CD14-positive monocyte (primary cell): Measurements from ENCODE around the gene GNAS. TPM values are rescaled to one million over a fixed set of nuclear protein-coding genes. Genes with fewer than 3 reads are reported as not detected.

ENCODE experiments used
- DNase-seq, 3 donors: peaks; one replicate each; pipeline ENCODE4 v3.0.0-alpha.2; 2011 to 2022
- H2AFZ ChIP-seq: 2 replicates; pipeline ENCODE4 v1.6.0; 2012; ENCODE audit warnings: mild to moderate bottlenecking, low read depth, low read length, inconsistent platforms; ENCODE audit not compliant: insufficient read depth, poor library complexity, severe bottlenecking
- H3K27ac ChIP-seq, 2 donors: 1 replicate in 1 of 2; 2 replicates in 1 of 2; pipeline ENCODE4 v1.5.1; 2012 to 2013; ENCODE audit warnings: low read length in 2 of 2, control low read depth in 1 of 2, inconsistent platforms in 1 of 2, low read depth in 1 of 2, mild to moderate bottlenecking in 1 of 2
- H3K27me3 ChIP-seq, 2 donors: one replicate each; pipeline versions ENCODE4 v1.6.0 to v1.6.1; 2011 to 2013; ENCODE audit warnings: low read length in 2 of 2; ENCODE audit not compliant: control insufficient read depth in 2 of 2, insufficient read depth in 2 of 2
- H3K36me3 ChIP-seq, 2 donors: replicated peaks in 1 of 2; 1 replicate in 1 of 2; 2 replicates in 1 of 2; pipeline versions ENCODE4 v1.5.1 to v1.6.1; 2012 to 2013; ENCODE audit warnings: low read length in 2 of 2, control low read depth in 1 of 2, inconsistent platforms in 1 of 2, mild to moderate bottlenecking in 1 of 2; ENCODE audit not compliant: insufficient read depth in 2 of 2, control insufficient read depth in 1 of 2
- H3K4me1 ChIP-seq, 2 donors: 1 replicate in 1 of 2; 2 replicates in 1 of 2; pipeline versions ENCODE4 v1.5.1 to v1.6.1; 2012 to 2013; ENCODE audit warnings: low read length in 2 of 2, control low read depth in 1 of 2, inconsistent platforms in 1 of 2, mild to moderate bottlenecking in 1 of 2, moderate library complexity in 1 of 2; ENCODE audit not compliant: insufficient read depth in 2 of 2, control insufficient read depth in 1 of 2
- H3K4me2 ChIP-seq: replicated peaks from 2 replicates; pipeline ENCODE3; 2012; ENCODE audit warnings: low read length, moderate library complexity, mild to moderate bottlenecking; ENCODE audit not compliant: poor library complexity, severe bottlenecking; ENCODE audit errors: extremely low read depth
- H3K4me3 ChIP-seq, 3 experiments: fragments of 200-600 bp in 1 of 3; sonication (generic) in 1 of 3; replicated peaks in 1 of 3; 1 replicate in 2 of 3; 2 replicates in 1 of 3; pipeline ENCODE4 v1.5.1; 2011 to 2013; ENCODE audit warnings: low read length in 3 of 3, mild to moderate bottlenecking in 3 of 3, control low read depth in 2 of 3, low read depth in 2 of 3, inconsistent platforms in 1 of 3, moderate library complexity in 1 of 3
- H3K79me2 ChIP-seq: 2 replicates; pipeline ENCODE4 v1.6.0; 2012; ENCODE audit warnings: mild to moderate bottlenecking, control low read depth, inconsistent platforms, low read length, moderate library complexity; ENCODE audit not compliant: insufficient read depth
- H3K9ac ChIP-seq: 2 replicates; pipeline ENCODE4 v1.6.0; 2017; ENCODE audit warnings: low read length, mild to moderate bottlenecking; ENCODE audit not compliant: insufficient read depth, poor library complexity, severe bottlenecking
- H3K9me3 ChIP-seq, 2 donors: replicated peaks in 1 of 2; 1 replicate in 1 of 2; 2 replicates in 1 of 2; pipeline versions ENCODE4 v1.5.1 to v1.6.1; 2012 to 2013; ENCODE audit warnings: low read length in 2 of 2, control low read depth in 1 of 2; ENCODE audit not compliant: control insufficient read depth in 1 of 2, insufficient read depth in 1 of 2
- H4K20me1 ChIP-seq: 2 replicates; pipeline ENCODE4 v1.6.0; 2012; ENCODE audit warnings: mild to moderate bottlenecking, low read length, control low read depth, moderate library complexity; ENCODE audit not compliant: insufficient read depth
- H3K27ac Mint-ChIP-seq, 7 donors: one replicate each; pipeline ENCODE4 v1.8.0; 2020; ENCODE audit warnings: mild to moderate bottlenecking in 7 of 7, mixed read lengths in 7 of 7, moderate library complexity in 6 of 7, inconsistent platforms in 2 of 7
- H3K27me3 Mint-ChIP-seq, 3 donors: one replicate each; pipeline ENCODE4 v1.8.0; 2021 to 2022; ENCODE audit warnings: low read depth in 3 of 3, mild to moderate bottlenecking in 3 of 3, mixed read lengths in 3 of 3, moderate library complexity in 3 of 3, inconsistent platforms in 1 of 3
- H3K36me3 Mint-ChIP-seq, 2 donors: one replicate each; pipeline ENCODE4 v1.8.0; 2020; ENCODE audit warnings: mixed read lengths in 2 of 2, inconsistent platforms in 1 of 2, mild to moderate bottlenecking in 1 of 2
- H3K4me1 Mint-ChIP-seq: one replicate; pipeline ENCODE4 v1.8.0; 2020; ENCODE audit warnings: mild to moderate bottlenecking, mixed read lengths
- H3K4me3 Mint-ChIP-seq, 2 donors: one replicate each; pipeline ENCODE4 v1.8.0; 2020; ENCODE audit warnings: mild to moderate bottlenecking in 2 of 2, mixed read lengths in 2 of 2, moderate library complexity in 1 of 2
- H3K9me3 Mint-ChIP-seq, 7 donors: one replicate each; pipeline ENCODE4 v1.8.0; 2020 to 2022; ENCODE audit warnings: mixed read lengths in 7 of 7, mild to moderate bottlenecking in 6 of 7, moderate library complexity in 6 of 7, inconsistent platforms in 2 of 7
- WGBS: methylation state at CpG from one replicate; pipeline ENCODE4 v1.1.5; 2013; ENCODE audit warnings: missing lambda C conversion rate; ENCODE audit not compliant: insufficient coverage; 5-methylcytosine and 5-hydroxymethylcytosine counted together
- intact Hi-C, 2 donors: fragments of 100-400 bp; cut with micrococcal nuclease; formaldehyde crosslinking; loops; one replicate each; pipeline versions ENCODE4 v1.15.0 to v1.15.1; 2023
- polyA plus RNA-seq, 3 donors: library from polyadenylated mRNA; depleted of rRNA in 1 of 3; unstranded in 2 of 3; stranded (reverse) in 1 of 3; fragments of 300-500 nt in 2 of 3; fragments of >200 nt in 1 of 3; fragmentation: Illumina TruSeq in 2 of 3; gene quantifications; 1 replicate in 2 of 3; 2 replicates in 1 of 3; pipeline ENCODE4 v1.2.3, GENCODE V29; 2012 to 2021
- TF ChIP-seq, protein P1 (sequence below): fragments of 200-600 bp; IDR thresholded peaks from one replicate; pipeline ENCODE4 v1.8.0; 2022; ENCODE audit warnings: antibody characterized with exemption, mild to moderate bottlenecking

Gene GNAS
- polyA plus RNA-seq, 3 donors: 109 to 1,105 (median 124) TPM

DNA sequence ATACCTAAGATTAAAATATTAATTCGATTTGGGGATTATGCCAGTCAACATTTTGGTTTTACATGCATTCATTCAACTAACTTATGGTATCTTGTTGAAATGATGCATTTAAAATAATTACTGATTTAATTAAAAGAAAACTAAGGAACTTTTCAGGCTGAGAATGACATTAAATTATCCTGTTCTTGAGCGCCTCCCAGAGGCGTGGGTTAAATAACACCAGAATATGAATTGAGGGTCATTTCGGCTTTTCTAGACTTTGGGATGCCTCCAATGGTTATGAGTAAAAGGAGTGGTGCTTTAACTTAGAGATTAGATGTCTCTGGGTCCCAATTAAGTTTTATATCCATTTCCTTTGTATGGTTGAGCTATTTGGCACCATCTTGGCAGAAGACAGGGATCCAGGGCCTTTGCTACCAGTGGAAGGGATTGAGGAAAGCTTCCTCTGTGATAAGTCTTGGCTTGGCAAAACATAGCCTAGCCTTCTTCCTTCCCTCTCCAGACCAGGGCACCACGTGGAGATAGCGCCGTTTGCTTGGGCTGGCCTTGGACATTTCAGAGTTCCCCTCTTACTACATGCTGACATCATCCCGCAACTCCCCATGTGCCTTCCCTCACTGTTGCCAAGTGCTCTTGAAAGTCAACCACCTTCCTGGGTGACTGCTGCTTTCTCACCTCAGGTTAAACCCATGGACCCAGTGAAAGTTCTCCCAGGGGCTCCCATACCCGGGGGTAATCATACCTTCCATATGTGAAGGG is 28.7 kb downstream of the GNAS start:
- 75% methylated on average over 7 of the region's 9 CpGs for WGBS
- H3K4me3 ChIP-seq: no peak overlapping the region
- Mint-ChIP-seq H3K36me3 (no peaks in the 10 kb centered on the region), H3K9me3 (no peaks in the 10 kb centered on the region), H3K27me3 (peaks cover under 1 to 8% (median 6%) of the 10 kb centered on the region in 3 donors), H3K27ac (no peak overlapping the region), H3K4me1 (peaks cover 4% of the 10 kb centered on the region), H3K4me3 (no peak overlapping the region)
- no peak overlapping the region for H2AFZ ChIP-seq
- peak in 1 of 3 donors; percentile 15 for DNase-seq
- TF ChIP-seq, protein P1, sequence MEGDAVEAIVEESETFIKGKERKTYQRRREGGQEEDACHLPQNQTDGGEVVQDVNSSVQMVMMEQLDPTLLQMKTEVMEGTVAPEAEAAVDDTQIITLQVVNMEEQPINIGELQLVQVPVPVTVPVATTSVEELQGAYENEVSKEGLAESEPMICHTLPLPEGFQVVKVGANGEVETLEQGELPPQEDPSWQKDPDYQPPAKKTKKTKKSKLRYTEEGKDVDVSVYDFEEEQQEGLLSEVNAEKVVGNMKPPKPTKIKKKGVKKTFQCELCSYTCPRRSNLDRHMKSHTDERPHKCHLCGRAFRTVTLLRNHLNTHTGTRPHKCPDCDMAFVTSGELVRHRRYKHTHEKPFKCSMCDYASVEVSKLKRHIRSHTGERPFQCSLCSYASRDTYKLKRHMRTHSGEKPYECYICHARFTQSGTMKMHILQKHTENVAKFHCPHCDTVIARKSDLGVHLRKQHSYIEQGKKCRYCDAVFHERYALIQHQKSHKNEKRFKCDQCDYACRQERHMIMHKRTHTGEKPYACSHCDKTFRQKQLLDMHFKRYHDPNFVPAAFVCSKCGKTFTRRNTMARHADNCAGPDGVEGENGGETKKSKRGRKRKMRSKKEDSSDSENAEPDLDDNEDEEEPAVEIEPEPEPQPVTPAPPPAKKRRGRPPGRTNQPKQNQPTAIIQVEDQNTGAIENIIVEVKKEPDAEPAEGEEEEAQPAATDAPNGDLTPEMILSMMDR: peak; percentile 49
- H3K9me3 ChIP-seq: no peaks in the 10 kb centered on the region
- H3K9ac ChIP-seq: no peak overlapping the region
- H3K27me3 ChIP-seq: peaks cover 0 to 3% of the 10 kb centered on the region in 2 donors
- no peaks in the 10 kb centered on the region for H3K79me2 ChIP-seq
- H4K20me1 ChIP-seq: no peaks in the 10 kb centered on the region
- no peaks in the 10 kb centered on the region for H3K36me3 ChIP-seq
- H3K27ac ChIP-seq: no peak overlapping the region
- intact Hi-C loops: loop anchor here in 1 of 2 donors (10.0 kb wide), 1 partner anchor 124 kb away; the partner anchor contains the start of gene CTSZ
- H3K4me2 ChIP-seq: no peak overlapping the region
- H3K4me1 ChIP-seq: no peaks in the 10 kb centered on the region

DNA sequence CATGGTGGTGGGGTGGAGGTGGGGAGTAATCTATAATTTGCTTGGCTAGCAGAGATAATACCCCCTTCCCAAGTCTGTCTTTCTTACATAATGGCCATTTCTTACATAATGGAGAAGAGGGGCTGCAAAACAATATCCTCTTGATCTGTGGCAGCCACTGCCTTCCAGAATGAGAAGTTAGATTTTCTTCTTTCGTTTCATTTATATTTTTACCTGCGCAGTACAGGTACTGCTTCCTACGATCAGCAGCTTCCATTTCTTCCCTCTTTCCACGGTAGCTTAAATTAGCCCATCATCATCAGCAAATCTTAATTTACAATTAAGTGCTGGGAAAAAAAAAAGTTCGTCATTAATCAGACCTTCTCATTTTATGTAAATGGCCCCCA is 30.2 kb downstream of the GNAS start:
- Mint-ChIP-seq H3K4me3 (no peak overlapping the region), H3K27ac (no peak overlapping the region), H3K27me3 (peaks cover 3 to 8% (median 3%) of the 10 kb centered on the region in 3 donors), H3K4me1 (peaks cover 4% of the 10 kb centered on the region), H3K9me3 (no peaks in the 10 kb centered on the region), H3K36me3 (no peaks in the 10 kb centered on the region)
- H3K79me2 ChIP-seq: no peaks in the 10 kb centered on the region
- no peak overlapping the region for H3K27ac ChIP-seq
- intact Hi-C loops: loop anchor here in 1 of 2 donors (10.0 kb wide), 1 partner anchor 122 kb away; the partner anchor contains the start of gene CTSZ
- H3K36me3 ChIP-seq: no peaks in the 10 kb centered on the region
- DNase-seq: no peak
- no peaks in the 10 kb centered on the region for H3K4me1 ChIP-seq
- WGBS: no CpG with 5 or more reads among the region's 5 CpGs
- H3K9me3 ChIP-seq: no peaks in the 10 kb centered on the region
- H4K20me1 ChIP-seq: no peaks in the 10 kb centered on the region
- H3K9ac ChIP-seq: no peak overlapping the region
- H3K4me3 ChIP-seq: no peak overlapping the region
- TF ChIP-seq, protein P1: no peak
- no peak overlapping the region for H2AFZ ChIP-seq
- H3K27me3 ChIP-seq: peaks cover 0 to 3% of the 10 kb centered on the region in 2 donors
- H3K4me2 ChIP-seq: no peak overlapping the region
